Activated CD4-positive, alpha-beta T cell treated with anti-CD3 and anti-CD28 coated beads for 1 hour (primary cell): ENCODE measurements around the gene AP3S2.
"Not testable (repeated sequence)": the region's sequence is repeated elsewhere in the genome, so short reads cannot be mapped to it uniquely, and the experiment has no call there.

Source experiments
- DNase-seq: peaks from one replicate; pipeline ENCODE4 v3.0.0-alpha.2; 2020

Gene AP3S2

DNA sequence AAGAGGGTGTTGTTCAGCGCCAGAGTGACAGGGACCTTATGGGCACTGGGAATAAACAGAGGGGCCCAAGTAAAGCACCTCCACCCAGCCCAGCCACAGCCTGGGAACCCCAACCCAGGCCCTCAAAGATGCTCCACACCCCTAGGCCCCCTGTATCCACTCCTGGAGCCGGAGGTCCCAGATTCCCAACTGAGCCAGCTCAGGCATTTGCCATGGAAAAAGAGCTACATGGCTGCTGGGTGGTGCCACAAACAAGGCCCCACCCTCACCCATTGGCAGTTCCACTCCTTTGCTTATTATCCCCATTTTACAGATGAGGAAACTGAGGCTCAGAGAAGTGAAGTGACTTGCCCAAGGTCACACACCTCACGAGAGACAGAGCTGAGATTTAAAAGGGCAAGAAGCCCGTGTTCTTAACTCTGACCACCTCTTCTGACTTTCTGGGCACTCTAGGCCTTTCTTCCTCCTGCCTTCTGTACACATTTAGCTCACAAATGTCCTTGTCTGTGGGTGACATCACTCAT lies 96.1 kb downstream of the AP3S2 start:
- no peak for DNase-seq

DNA sequence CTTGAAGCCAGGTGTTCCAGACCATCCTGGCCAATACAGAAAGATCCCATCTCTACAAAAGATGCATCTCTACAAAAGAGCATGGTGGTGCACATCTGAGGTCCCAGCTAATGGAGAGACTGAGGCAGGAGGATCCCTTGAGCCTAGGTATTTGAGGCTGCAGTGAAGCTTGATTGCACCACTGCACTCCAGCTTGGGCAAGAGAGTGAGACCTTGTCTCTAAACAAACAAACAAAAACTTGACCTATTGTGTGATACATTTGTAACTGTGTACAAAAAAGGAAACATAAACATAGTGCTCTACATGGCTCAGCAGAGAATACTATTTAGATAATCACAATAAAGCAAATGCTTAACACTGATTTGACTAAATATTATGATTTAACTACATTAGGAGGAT lies 97.8 kb downstream of the AP3S2 start:
- no peak for DNase-seq

DNA sequence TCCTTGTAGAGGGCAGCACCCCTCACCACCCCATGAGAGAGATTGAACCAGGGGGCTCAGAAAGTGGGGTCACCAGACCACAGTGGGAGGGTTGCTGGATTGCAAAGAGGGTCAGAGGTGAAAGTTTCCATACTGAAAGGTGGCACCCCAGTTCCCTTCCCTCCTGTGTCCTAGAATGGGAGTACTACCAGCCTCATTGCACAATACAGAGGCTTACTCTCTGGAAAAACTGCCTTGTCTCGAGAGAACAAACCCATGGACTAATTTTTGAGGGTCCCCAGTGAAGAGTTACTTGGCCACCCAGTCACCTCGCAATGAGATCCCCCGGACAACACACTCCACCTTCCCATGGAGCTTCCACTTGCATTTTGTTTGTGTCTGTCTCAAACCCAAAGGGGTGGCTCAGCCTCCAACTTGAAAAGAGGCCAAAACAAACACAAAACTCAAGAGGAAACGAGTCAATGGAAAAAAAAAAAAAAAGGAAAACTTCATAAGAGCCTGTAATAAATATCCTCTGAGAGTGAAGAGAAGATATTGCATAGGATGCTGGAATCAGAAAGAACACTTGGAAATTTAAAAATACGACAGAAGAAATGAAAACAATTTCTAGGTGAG lies 99.1 kb downstream of the AP3S2 start:
- DNase-seq, result no peak

DNA sequence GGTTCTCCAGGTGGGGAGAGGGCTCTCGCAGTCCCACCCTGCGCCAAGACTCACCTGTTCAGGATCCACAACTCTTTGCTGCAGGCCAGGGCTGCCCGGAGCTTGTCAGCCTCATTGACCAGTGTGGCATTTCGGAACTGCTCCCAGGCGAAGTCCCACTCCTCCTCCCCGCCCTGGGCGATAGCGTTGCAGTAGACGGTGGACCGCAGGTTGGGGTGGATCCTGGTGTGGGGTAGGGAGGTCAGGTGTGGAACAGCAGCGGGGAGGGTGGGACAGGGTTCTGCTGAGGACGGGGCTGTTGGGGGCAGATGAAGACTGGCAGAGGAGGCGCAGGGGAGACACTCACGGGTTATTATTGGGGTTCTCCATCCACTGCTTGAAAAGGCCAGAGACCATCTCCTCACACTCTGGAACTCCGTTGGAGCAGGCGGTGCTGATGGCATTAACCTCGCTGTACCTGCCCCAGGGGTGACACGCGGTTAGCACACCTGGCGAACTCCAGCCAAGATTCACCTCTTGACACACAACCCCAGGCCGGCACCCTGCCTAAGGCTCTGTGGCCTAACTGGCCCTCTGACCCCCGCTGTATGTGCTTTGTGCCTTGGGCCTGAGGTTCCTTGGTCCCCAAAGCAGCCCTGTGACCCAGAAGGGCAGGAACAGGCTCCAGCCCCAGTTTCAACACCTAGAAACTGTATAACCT lies 101.5 kb downstream of the AP3S2 start:
- no peak for DNase-seq

DNA sequence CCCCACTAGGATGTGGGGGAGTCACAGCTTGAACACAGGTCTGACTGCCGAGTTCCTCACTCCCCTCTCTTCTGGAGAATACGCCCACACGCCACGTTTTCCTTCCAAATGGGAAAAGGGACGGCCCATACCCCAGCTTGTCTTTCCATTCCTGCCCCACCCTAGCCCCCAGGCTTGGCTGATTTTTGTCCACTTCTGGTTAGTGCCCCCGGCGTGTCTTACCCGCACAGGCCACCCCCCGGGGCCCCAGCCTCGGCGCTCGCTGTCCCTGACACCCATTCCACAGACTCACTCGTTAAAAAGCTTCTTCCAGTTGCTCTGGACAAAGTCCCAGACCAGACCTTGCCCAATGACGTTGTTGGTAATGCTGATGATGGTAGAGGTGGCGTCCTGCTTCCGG lies 103.1 kb downstream of the AP3S2 start:
- no peak for DNase-seq

DNA sequence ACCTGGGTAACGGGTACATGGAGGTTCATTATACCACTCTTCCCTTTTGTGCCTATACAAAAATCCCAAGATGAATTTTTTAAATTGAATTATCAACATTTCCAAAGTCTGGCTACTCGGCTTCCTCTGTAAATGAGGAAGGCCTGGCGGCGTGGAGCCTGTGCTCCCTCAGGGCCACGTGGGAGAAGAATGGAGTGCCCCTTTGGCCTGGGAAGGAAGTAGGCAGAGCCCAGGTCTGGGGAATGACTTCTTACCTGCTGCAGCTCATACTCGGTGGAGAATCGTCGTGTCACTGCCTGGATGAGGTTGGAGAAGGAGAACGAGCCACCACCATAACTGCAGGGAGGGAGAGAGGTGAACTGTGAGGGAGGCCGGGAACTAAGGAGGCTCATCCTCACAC lies 103.6 kb downstream of the AP3S2 start:
- no peak for DNase-seq

DNA sequence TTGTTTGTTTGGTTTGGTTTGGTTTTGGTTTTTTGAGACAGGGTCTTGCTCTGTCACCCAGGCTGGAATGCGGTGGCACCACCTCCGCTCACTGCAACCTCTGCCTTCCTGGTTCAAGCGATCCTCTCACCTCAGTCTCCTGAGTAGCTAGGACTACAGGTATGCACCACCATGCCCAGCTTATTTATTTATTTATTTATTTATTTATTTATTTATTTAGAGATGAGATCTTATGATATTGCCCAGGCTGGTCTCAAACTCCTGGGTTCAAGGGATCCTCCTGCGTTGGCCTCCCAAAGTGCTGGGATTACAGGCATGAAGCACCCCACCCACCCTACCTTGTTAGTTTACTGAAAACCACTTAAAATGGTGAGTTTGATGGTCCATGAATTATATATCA lies 105.2 kb downstream of the AP3S2 start:
- not testable (repeated sequence) for DNase-seq

DNA sequence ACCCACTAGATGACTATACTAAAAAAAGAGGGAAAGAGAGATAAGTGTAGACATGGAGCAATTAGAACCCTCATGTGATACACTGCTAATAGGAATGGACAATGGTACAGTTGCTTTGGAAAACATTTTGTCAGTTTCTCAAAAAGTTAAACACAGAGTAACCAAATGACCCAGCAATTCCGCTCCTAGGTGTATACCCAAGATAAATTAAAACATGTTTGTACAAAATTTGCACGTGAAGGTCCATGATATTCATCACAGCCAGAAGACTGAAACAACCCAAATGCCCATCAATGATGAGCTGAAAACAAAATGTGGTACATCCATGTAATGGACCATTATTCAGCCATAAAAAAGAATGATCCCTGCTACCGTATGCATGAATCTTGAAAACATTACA lies 105.8 kb downstream of the AP3S2 start:
- no peak for DNase-seq

DNA sequence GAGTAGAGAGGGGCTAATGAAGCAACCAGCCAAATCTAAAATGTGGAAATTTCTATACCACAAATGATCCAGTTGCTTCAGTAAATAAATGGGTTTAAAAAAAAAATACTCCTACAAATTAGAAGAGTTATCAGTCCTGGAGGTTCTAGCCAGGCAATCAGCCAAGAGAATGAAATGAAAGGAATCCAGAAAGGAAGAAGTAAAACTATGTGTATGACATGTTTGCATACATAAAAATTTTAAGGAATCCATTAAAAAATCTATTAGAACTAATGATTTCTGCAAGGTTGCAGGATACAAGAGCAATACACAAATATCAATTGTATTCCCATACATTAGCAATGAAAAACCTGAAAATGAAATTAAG lies 108.0 kb downstream of the AP3S2 start:
- DNase-seq, result no peak

DNA sequence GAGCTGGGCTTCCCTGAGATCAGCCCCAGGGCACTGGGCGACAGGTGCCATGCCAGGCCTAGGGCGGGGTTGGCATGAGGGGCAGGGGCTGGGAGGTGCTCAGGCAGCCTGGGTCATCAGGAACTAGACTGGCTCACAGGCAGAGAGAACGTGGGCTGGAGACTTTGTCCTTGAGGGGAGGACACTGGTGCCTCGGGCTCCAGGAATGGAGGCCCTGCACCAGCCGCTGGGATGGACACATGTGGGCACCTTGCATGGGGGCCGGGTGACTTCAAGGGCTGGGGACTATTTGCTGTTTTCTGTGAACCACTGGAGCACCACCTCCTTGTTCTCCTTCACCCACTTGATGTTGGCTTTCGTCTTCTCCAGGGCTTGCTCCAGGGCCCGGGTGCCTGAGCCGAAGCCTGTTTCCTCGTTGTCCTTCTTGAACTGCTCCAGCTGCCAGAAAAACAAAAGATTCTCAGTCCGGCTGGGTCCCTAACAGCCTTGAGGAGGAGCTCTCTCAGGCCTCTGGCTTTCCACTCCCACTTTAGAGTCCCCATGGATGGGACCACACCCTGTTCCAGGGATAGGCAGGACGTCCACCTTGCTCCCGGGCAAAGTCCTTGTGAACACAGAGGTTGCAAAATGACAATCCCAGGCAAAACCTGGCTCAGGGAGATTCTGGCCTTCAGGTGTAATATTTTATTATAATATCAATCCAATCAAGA lies 108.6 kb downstream of the AP3S2 start:
- DNase-seq, result no peak

DNA sequence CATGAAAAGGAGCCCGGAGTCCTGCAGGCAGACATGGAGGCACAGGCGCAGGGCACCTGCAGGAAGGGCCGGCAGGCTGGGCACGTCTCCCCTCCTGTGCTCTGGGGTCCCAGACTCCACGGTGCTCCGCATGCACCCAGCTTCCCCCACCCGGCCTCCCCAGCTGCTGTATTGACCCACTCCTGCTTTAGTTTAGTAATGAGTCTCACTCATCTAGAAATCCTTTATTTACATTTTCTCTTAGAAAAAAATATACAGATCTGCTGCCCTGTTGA lies 109.2 kb downstream of the AP3S2 start:
- DNase-seq, result no peak

DNA sequence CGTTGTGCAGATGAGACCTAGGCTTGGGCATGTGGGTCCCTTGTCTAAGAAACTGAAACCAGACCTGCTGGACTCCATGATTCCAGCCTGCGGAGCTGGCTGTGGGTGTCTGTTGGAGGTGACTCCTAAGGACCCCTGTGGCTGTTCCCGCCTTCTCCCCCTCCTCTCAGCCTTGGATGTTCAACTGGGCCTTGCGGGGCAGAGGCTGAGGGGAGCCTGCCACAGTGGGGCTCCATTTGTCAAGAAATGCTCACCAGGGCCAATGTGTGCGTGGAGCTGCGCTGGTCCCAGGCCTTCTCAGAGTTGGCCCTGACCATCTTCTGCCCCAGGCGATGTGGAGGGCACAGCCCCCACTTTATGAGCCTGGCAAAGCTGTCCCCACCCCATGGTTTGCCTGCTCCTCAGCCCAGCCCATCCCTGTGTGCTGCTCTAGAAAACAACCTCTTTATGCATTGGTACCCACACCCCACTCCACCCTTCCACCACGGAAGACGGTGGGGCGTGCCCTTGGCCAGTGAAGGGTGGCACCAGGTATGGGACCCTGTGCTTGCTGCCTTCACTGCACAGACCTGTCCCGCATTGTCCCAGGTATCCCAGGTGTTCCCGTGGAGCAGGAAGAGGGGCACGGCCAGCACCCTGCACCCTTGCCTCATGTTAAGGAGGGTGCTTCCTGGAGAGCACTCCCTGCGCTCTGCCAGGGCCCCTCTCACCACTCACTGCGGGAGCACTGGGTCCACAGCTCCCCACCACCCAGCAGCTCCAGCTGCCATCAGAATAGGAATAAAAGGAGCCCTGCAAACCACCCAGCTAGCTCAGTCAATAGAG lies 109.7 kb downstream of the AP3S2 start:
- DNase-seq, result no peak

DNA sequence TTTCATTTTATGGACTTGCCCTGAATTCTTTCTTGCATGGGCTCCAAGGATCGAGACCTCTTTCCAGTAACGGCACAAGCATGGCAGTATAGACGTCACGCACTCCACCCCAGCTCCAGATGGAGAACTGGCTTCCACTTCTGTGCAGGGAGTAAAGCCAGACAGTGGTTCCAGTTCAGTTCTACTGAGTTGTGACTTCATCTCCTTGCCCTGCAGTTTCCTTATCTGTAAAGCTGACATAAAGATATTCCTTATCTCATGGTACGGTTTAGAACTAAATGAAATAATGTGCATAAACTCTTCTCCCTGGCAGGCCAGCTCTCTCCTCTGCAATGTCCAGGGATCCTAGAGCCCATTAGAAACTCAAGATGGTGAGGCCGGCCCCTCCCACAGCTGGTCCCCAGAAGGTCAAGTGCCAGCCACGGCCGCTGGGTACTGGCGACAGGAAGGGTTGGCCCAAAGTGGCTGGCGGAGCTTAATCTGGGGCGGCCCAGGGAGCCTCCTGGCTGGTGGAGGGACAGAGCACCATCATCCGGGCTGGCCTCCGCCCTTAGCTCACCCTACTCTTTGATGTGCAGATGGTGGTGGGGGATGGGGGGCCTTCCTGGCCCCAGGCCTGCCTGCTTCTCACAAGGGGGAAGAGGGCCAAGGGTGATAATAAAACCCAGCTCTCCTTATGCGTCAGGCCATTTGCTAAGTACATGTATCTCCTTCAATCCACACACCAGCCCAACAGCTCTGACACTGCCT lies 110.5 kb downstream of the AP3S2 start:
- no peak for DNase-seq

DNA sequence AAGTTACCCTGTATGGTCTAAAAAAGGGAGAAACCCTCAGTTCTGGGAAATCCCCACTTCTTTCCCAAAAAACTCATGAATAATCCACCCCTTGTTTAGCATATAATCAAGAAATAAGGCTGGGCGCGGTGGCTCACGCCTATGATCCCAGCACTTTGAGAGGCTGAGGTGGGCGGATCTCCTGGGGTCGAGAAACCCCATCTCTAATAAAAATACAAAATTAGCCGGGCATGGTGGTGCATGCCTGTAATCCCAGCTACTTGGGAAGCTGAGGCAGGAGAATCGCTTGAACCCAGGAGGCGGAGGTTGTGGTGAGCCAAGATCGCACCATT lies 111.2 kb downstream of the AP3S2 start:
- not testable (repeated sequence) for DNase-seq

DNA sequence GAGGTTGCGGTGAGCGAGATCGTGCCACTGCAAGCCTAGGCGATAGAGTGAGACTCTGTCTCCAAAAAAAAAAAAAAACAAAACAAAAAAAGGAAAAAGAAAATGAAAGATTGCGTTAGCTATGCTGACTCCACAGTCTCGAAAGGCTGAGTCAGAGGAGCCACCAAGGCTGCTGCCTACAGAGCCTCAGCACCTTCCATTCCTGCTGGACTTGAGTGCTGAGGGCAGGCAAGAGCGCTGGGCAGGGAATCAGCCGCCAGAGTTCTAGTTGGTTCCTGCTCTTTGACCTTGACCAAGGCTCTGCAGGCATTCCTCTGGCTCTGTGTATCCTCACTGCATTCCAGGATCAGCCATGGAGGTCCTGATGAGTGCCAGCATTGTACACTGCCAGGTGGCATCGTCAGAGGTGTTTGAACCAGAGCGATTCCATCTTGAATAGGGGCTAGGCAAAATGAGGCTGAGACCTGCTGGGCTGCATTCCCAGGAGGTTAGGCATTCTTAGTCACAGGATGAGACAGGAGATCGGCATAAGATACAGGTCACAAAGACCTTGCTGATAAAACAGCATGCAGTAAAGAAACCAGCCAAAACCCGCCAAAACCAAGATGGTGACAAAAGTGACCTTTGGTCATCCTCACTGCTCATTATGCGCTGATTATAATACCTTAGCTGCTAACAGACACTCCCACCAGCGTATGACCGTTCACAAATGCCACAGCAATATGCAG lies 111.7 kb downstream of the AP3S2 start:
- no peak for DNase-seq

DNA sequence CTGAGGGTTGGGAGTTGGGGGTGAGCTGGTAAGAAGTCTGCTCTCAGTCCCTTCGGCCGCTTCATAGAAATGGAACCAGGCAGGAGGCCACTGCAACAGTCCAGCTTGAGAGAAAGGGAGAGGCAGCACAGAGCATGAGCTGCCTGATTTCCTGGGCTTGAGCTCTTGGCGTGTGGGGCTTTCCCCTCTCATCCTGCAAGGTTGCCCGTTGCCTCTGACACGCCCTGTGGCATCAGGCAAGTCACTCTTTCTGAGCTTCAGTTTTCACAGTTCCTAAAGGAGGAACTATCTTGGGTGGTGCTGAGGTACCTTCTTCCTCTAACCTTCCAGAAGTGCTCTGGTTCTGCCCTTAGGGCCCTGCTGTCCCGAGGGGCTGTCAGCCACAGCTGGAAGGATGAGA lies 112.7 kb downstream of the AP3S2 start:
- DNase-seq, result no peak

DNA sequence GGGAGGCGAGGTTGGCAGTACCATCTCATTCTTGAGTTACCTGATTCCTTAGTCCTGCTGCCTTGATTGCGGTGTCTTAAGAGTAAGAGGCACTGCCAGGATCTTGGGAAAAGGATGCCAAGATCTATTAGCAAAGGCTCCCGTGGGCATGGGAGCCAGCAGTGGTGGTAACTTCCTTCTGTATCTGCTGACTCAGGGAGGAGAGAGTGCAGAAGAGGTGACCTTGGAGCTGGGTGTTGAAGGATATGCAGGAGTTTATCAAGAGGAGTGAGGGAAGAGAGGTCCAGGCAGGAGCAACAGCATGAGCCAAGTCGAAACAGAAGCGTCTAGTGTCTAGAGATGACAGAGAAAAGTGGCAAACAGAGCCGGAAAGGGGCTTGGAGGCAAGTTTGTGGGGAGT lies 113.2 kb downstream of the AP3S2 start:
- DNase-seq, result no peak
